ENCODE measurements around the gene SH3RF1. TPM values are rescaled to one million over a fixed set of nuclear protein-coding genes. Genes with fewer than 3 reads are reported as not detected.

The SH3RF1 gene
- total RNA-seq, 1 donor = 57.8 TPM

DNA sequence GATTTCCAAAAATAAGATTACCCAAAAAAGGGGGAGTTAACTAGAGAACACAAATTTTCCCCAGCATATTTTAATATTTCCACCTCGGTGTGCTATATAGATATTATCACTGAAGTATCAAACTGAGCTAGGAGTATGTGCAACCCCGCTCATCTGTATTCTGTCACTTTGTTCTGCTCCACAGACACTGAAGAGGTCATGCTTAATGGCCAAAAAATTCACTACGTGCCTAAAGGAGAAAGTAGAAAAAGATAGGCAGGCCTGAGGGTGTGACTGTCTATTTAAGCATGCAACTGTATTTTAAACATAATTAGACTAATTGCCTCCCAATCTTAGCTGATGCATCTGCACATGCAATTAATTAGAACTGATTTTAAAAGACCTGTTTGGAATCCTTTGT, 24.5 kb downstream of the SH3RF1 start:
- H3K4me3 ChIP-seq (ENCODE audit: low read depth, low read length) = no peak overlapping the region
- TF ChIP-seq, protein P1, sequence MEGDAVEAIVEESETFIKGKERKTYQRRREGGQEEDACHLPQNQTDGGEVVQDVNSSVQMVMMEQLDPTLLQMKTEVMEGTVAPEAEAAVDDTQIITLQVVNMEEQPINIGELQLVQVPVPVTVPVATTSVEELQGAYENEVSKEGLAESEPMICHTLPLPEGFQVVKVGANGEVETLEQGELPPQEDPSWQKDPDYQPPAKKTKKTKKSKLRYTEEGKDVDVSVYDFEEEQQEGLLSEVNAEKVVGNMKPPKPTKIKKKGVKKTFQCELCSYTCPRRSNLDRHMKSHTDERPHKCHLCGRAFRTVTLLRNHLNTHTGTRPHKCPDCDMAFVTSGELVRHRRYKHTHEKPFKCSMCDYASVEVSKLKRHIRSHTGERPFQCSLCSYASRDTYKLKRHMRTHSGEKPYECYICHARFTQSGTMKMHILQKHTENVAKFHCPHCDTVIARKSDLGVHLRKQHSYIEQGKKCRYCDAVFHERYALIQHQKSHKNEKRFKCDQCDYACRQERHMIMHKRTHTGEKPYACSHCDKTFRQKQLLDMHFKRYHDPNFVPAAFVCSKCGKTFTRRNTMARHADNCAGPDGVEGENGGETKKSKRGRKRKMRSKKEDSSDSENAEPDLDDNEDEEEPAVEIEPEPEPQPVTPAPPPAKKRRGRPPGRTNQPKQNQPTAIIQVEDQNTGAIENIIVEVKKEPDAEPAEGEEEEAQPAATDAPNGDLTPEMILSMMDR (IDR thresholded peaks at IDR 0.05; ENCODE audit: insufficient read depth, low read length) = no peak
- no peak for DNase-seq (ENCODE audit: low read depth)

DNA sequence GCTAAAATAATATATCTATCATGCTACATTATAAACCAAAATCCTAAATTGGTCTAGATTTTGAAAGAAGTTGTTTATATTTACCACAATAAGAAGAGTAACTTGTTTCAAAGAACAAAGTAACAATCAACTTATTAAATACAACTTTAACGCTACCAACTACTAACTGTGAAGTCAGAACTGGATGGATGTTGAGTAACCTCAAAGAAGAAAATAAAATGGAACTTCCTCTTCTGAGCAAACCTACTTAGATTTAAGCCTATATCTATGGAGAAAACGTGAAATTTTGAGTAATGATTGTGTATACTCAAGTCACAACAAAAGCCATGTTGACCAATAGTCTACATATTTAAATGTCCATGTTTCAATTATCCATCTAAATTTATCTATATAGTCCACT, 25.7 kb downstream of the SH3RF1 start:
- TF ChIP-seq, protein P1 (IDR thresholded peaks at IDR 0.05; ENCODE audit: insufficient read depth, low read length) = no peak
- H3K4me3 ChIP-seq (ENCODE audit: low read depth, low read length) = no peak overlapping the region
- no peak for DNase-seq (ENCODE audit: low read depth)

DNA sequence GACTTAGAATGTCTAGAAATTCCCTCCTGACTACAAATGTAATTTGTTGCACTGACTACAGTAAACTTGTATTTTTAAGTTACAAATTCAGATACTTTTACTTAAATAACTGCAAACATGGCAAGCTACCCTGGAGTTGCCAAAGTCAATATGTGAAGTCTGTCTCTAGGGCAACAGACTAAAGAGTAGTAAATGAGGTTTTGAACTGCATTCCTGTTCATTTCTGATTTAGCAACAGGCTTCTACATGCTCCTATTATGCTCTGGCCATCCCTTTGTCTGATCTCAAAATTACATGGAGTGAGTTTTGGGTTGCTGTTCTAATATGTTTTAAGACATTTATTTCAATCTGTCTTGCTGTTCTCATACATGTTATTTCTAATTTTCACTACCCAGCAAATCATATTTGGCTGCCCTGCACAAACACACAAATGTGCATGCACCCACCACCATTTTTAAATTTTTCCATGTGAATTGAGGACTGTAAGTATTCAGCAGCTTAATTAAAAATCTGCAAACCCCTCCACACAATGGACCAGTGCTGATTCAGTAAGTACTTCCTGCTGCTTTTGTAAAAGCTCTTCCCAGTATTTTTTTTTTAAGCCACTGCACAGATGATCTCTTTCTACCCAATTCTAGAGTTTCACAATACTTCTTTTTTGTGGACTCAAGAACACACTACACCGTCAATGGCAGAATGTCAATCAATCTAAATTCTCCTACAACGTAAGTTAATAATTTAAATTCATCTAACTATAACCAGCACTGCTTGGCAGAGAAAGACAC, 26.7 kb downstream of the SH3RF1 start:
- TF ChIP-seq, protein P1 (IDR thresholded peaks at IDR 0.05; ENCODE audit: insufficient read depth, low read length) = no peak
- H3K4me3 ChIP-seq (ENCODE audit: low read depth, low read length) = no peak overlapping the region
- peak; percentile 80 for DNase-seq (ENCODE audit: low read depth)

DNA sequence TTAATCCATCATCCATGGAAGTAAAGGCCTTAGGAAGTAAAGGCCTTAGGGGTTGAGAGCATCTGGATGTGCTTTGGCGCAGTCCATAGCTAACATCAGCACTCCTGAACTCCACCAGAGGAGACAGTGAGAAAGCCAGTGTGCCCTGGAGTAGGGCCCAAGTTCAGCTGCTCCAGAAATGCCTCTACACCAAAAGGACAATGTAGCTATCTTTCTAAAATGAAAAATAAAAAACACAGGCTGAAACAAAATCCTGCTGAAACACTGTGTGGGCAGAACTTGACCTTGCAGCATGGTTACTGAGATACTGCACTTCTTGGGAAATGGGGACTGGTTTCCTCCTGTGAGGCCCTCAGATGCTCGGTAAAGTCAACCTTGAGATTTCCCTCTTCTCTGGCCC, 29.3 kb downstream of the SH3RF1 start:
- no peak overlapping the region for H3K4me3 ChIP-seq (ENCODE audit: low read depth, low read length)
- DNase-seq (ENCODE audit: low read depth) = peak; percentile 47
- TF ChIP-seq, protein P1 (IDR thresholded peaks at IDR 0.05; ENCODE audit: insufficient read depth, low read length) = no peak

DNA sequence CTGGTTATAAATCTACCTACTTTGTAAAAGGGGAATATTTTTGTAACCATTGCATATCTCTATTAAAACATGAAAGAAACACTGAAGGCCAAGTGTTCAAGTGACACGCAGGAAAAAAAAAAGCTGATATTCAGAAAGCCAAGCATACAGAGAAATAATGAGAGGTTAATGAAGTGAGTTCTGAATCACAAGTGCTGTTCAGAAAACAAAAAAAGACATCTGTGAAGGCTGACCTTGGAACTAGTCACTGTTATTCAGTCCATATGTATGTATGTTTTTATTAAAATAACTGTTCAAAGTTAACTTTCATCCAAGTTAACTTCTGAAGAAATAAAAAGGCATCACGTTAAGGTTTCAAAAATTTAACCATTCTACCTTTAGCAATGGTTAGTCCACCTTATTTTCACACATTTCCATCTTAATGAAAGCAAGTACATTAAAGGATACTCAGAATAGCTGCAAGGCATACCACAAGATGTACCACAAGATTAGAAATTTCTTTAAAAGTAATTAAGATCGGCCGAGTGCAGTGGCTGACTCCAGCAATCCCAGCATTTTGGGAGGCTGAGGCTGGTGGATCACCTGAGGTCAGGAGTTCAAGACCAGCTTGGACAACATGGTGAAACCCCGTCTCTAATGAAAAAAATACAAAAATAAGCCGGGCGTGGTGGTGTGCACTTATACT, 31.4 kb downstream of the SH3RF1 start:
- no peak overlapping the region for H3K4me3 ChIP-seq (ENCODE audit: low read depth, low read length)
- DNase-seq (ENCODE audit: low read depth) = no peak
- TF ChIP-seq, protein P1 (IDR thresholded peaks at IDR 0.05; ENCODE audit: insufficient read depth, low read length) = no peak

DNA sequence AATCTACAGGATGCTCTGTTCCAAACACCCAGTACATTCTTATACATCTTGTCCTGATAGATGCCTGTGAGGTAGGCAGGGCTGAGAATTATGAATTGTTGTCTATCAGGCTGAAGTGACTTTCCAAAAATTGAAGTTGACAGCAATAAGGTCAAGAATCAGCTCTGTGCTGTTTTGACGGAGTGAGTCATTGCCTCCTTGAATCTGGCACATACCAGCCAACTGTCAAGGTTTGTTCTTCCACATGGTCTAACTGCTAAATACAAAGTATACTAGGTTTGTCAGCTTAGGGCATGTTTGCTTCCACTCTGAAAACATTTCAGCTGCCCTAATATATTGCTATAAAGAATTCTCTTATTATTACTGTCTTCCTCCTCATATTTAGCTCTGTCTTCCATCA, 32.3 kb downstream of the SH3RF1 start:
- no peak overlapping the region for H3K4me3 ChIP-seq (ENCODE audit: low read depth, low read length)

More for the DNA sequence above, 32.3 kb downstream of the SH3RF1 start:
- TF ChIP-seq, protein P1 (IDR thresholded peaks at IDR 0.05; ENCODE audit: insufficient read depth, low read length) = no peak
- DNase-seq (ENCODE audit: low read depth) = peak; percentile 59
